Activated CD4-positive, alpha-beta T cell treated with anti-CD3 and anti-CD28 coated beads, Interleukin-2, amount 50 U/mL, for 1 hour (primary cell): ENCODE results near the gene AP2A2.

Experiments used
- DNase-seq: peaks from one replicate; pipeline ENCODE4 v3.0.0-alpha.2; 2020

Gene AP2A2

GRCh38 chr11:899724-900123 is 25.9 kb upstream of the AP2A2 start:
- DNase-seq = no peak

GRCh38 chr11:900545-900944 is 25.1 kb upstream of the AP2A2 start:
- no peak for DNase-seq

GRCh38 chr11:901452-902061 is 24.1 kb upstream of the AP2A2 start:
- DNase-seq = no peak

- DNase-seq = no peak
Measured at GRCh38 chr11:904380-904779, 21.3 kb upstream of the AP2A2 start.

- DNase-seq = no peak
Measured at GRCh38 chr11:905952-906351, 19.7 kb upstream of the AP2A2 start.

GRCh38 chr11:907668-908067 is 18.0 kb upstream of the AP2A2 start:
- DNase-seq = no peak

- DNase-seq = no peak
Measured at GRCh38 chr11:908273-908672, 17.4 kb upstream of the AP2A2 start.

GRCh38 chr11:909406-909805 is 16.3 kb upstream of the AP2A2 start:
- no peak for DNase-seq

- DNase-seq = no peak
Measured at GRCh38 chr11:910044-910588, 15.6 kb upstream of the AP2A2 start.

- DNase-seq = peak; percentile 74
Measured at GRCh38 chr11:910589-911030, 15.1 kb upstream of the AP2A2 start, which contains the start of gene CHID1. CHID1 (minus strand) TSS chr11:910810; CDS start chr11:904816, 5,994 bp downstream.

- DNase-seq = peak; percentile 14
Measured at GRCh38 chr11:911031-911889, 14.4 kb upstream of the AP2A2 start.

- DNase-seq = no peak
Measured at GRCh38 chr11:911890-912219, 13.8 kb upstream of the AP2A2 start.

- DNase-seq = no peak
Measured at GRCh38 chr11:912266-912665, 13.4 kb upstream of the AP2A2 start.

- DNase-seq = no peak
Measured at GRCh38 chr11:913043-913442, 12.6 kb upstream of the AP2A2 start.

GRCh38 chr11:914204-914603 is 11.5 kb upstream of the AP2A2 start:
- DNase-seq = no peak

- DNase-seq = no peak
Measured at GRCh38 chr11:914747-915501, 10.7 kb upstream of the AP2A2 start.

- no peak for DNase-seq
Measured at GRCh38 chr11:917426-917825, 8.2 kb upstream of the AP2A2 start.

GRCh38 chr11:921921-922678 is 3.6 kb upstream of the AP2A2 start:
- no peak for DNase-seq

GRCh38 chr11:923691-924405 is 1.8 kb upstream of the AP2A2 start:
- no peak for DNase-seq

GRCh38 chr11:924406-925157 is 1.1 kb upstream of the AP2A2 start:
- no peak for DNase-seq

GRCh38 chr11:925158-925495 is 543 bp upstream of the AP2A2 start:
- DNase-seq = no peak
